Measurements from ENCODE around the gene LAMA3. TPM values are rescaled to one million over a fixed set of nuclear protein-coding genes. Genes with fewer than 3 reads are reported as not detected.

LAMA3 gene
- total RNA-seq, 3 donors from 2014 or later (not counting 1 experiment from before 2014, with no cell fraction given): not detected

DNA sequence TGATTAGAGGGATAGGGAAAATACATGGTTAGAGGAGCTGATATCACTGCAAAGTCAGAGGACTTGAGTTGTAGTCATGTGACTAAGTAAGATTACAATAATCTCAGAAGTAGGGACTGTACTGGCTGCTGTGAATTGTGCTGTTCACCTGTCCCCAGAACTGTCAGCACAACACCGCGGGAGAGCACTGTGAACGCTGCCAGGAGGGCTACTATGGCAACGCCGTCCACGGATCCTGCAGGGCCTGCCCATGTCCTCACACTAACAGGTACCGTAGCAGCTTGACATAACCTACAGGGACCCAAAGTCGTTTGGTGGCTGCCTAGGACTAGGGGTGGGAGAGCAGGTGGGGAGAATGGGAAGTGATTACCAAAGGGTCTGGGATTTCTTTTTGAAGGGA lies 192.5 kb downstream of the LAMA3 start:
- ATAC-seq (no peak), DNase-seq (no peak)
- Mint-ChIP-seq H3K4me3 (no peak overlapping the region), H3K36me3 (no peaks in the 10 kb centered on the region), H3K4me1 (peaks cover 18 to 23% of the 10 kb centered on the region in 2 donors), H3K27ac (no peak overlapping the region), H3K27me3 (ENCODE audit: low read depth in 2 of 2) (peaks cover 0 to 10% of the 10 kb centered on the region in 2 donors), H3K9me3 (no peaks in the 10 kb centered on the region)
- TF ChIP-seq, protein P1, sequence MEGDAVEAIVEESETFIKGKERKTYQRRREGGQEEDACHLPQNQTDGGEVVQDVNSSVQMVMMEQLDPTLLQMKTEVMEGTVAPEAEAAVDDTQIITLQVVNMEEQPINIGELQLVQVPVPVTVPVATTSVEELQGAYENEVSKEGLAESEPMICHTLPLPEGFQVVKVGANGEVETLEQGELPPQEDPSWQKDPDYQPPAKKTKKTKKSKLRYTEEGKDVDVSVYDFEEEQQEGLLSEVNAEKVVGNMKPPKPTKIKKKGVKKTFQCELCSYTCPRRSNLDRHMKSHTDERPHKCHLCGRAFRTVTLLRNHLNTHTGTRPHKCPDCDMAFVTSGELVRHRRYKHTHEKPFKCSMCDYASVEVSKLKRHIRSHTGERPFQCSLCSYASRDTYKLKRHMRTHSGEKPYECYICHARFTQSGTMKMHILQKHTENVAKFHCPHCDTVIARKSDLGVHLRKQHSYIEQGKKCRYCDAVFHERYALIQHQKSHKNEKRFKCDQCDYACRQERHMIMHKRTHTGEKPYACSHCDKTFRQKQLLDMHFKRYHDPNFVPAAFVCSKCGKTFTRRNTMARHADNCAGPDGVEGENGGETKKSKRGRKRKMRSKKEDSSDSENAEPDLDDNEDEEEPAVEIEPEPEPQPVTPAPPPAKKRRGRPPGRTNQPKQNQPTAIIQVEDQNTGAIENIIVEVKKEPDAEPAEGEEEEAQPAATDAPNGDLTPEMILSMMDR (IDR thresholded peaks at IDR 0.05): no peak
- Histone ChIP-seq H3K9me3 (ENCODE audit: control insufficient read depth, insufficient read depth, low read length) (no peaks in the 10 kb centered on the region), H3K4me1 (ENCODE audit: control insufficient read depth, insufficient read depth, low read length) (peaks cover 13% of the 10 kb centered on the region), H3K27ac (ENCODE audit: low read length) (no peak overlapping the region), H3K4me3 (ENCODE audit: low read length) (no peak overlapping the region), H3K27me3 (ENCODE audit: control insufficient read depth, insufficient read depth, low read length) (no peaks in the 10 kb centered on the region), H3K36me3 (ENCODE audit: control insufficient read depth, insufficient read depth, low read length) (no peaks in the 10 kb centered on the region)
- intact Hi-C loops (cut with micrococcal nuclease): no loop called here
- 95% methylated on average over 8 of the region's 8 CpGs for WGBS (ENCODE audit: insufficient coverage)

DNA sequence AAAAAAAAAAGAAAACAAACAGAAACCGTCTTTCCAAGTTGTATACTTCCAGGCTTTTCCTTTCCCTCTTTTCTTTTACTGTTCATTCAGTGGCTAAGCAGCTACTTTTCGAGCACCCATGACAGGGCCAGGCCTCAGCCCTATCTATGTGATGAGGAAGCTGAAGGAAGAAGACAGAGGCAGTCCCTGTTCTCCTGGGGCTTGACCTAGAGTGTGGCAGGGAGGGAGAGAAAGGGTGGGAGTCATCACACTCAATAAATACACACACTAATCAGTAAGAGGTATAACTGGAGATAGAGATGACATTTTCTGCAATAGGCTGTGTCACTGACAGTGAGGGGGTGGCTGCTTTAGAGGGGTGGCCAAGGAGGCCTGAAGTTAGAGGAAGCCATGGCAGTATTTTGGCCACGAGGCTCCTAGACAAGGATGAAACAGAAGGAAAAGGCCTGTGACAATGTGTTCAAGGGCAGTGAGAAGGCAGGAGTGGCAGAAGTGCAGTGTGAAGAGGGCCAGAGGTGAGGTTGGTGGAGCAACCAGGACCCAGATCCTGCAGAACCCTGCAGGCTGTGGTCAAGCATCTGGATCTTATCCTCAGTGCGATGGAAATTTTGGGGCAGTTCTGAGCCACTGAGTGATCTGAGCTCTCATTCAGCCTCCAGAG lies 193.5 kb downstream of the LAMA3 start:
- H3K4me1 ChIP-seq (ENCODE audit: control insufficient read depth, insufficient read depth, low read length): peaks cover 13% of the 10 kb centered on the region
- Mint-ChIP-seq H3K36me3 (no peaks in the 10 kb centered on the region), H3K9me3 (no peaks in the 10 kb centered on the region), H3K27me3 (ENCODE audit: low read depth in 2 of 2) (peaks cover 0 to 10% of the 10 kb centered on the region in 2 donors), H3K4me3 (no peak overlapping the region), H3K27ac (no peak overlapping the region), H3K4me1 (peaks cover 22 to 28% of the 10 kb centered on the region in 2 donors)
- H3K4me3 ChIP-seq (ENCODE audit: low read length): no peak overlapping the region
- TF ChIP-seq, protein P1 (IDR thresholded peaks at IDR 0.05): no peak
- no peak for ATAC-seq
- WGBS (ENCODE audit: insufficient coverage): 90% methylated on average over 2 of the region's 4 CpGs
- H3K27me3 ChIP-seq (ENCODE audit: control insufficient read depth, insufficient read depth, low read length): no peaks in the 10 kb centered on the region
- no peak overlapping the region for H3K27ac ChIP-seq (ENCODE audit: low read length)
- no peaks in the 10 kb centered on the region for H3K36me3 ChIP-seq (ENCODE audit: control insufficient read depth, insufficient read depth, low read length)
- intact Hi-C loops (cut with micrococcal nuclease): no loop called here
- DNase-seq: no peak
- no peaks in the 10 kb centered on the region for H3K9me3 ChIP-seq (ENCODE audit: control insufficient read depth, insufficient read depth, low read length)

DNA sequence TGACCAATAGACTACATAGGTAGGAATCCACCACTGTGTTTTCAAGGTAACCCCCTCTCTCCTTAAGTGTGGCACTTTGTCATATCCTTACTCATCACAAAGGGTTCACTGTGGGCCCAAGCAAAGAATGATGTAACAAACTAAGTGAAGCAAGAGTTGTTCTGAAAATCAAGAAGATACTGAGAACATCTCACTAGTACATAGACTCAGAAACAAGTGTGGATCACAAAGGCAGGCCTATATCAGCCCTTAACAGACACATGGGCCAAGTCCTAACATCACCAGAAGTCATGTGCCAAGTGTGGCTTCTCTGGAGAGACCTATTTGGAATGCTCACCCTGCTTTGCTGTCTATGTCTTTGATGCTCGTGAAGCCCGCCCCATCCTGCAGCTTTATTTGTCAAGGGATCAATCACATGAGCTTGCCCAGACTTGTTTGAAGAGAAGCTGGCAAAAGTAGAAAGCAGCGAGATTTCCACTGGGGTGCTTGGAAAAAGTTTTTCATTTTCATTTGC lies 194.1 kb downstream of the LAMA3 start:
- H3K27me3 Mint-ChIP-seq (ENCODE audit: low read depth in 2 of 2): peaks cover 0 to 10% of the 10 kb centered on the region in 2 donors
- Histone ChIP-seq H3K36me3 (ENCODE audit: control insufficient read depth, insufficient read depth, low read length) (no peaks in the 10 kb centered on the region), H3K9me3 (ENCODE audit: control insufficient read depth, insufficient read depth, low read length) (no peaks in the 10 kb centered on the region), H3K4me3 (ENCODE audit: low read length) (no peak overlapping the region), H3K4me1 (ENCODE audit: control insufficient read depth, insufficient read depth, low read length) (peaks cover 13% of the 10 kb centered on the region), H3K27me3 (ENCODE audit: control insufficient read depth, insufficient read depth, low read length) (no peaks in the 10 kb centered on the region), H3K27ac (ENCODE audit: low read length) (no peak overlapping the region)
- intact Hi-C loops (cut with micrococcal nuclease): no loop called here
- no peaks in the 10 kb centered on the region for H3K9me3 Mint-ChIP-seq
- H3K27ac Mint-ChIP-seq: no peak overlapping the region
- no peak overlapping the region for H3K4me3 Mint-ChIP-seq
- no peaks in the 10 kb centered on the region for H3K36me3 Mint-ChIP-seq
- WGBS (ENCODE audit: insufficient coverage): 97% methylated on average over 3 of the region's 3 CpGs
- no peak for DNase-seq
- TF ChIP-seq, protein P1 (IDR thresholded peaks at IDR 0.05): no peak
- H3K4me1 Mint-ChIP-seq: peaks cover 22 to 28% of the 10 kb centered on the region in 2 donors
- ATAC-seq: no peak

Measured in natural killer cell (primary cell).